22Rv1 (cell line): Measurements from ENCODE around the gene PEX14.

Experiments
- H3K27ac ChIP-seq: fragments of 450-650 bp; 2 replicates; pipeline ENCODE4 v1.5.1; 2017
- CTCF ChIP-seq: fragments of 450-650 bp; IDR thresholded peaks from 2 replicates; pipeline ENCODE4 v1.5.1; 2017; ENCODE audit warnings: mild to moderate bottlenecking
- ZFX ChIP-seq: fragments of 450-650 bp; IDR thresholded peaks from 2 replicates; pipeline ENCODE4 v1.6.1; 2017; ENCODE audit warnings: antibody characterized with exemption, borderline replicate concordance

PEX14 gene

GRCh38 chr1:10511494-10511885 lies 36.7 kb downstream of the PEX14 start:
- H3K27ac ChIP-seq = peak overlapping the region; percentile 44
- TF ChIP-seq CTCF (no peak), ZFX (no peak)

GRCh38 chr1:10513199-10513598 lies 38.4 kb downstream of the PEX14 start:
- no peak overlapping the region for H3K27ac ChIP-seq
- no peak for TF ChIP-seq CTCF
- no peak for TF ChIP-seq ZFX

DNA sequence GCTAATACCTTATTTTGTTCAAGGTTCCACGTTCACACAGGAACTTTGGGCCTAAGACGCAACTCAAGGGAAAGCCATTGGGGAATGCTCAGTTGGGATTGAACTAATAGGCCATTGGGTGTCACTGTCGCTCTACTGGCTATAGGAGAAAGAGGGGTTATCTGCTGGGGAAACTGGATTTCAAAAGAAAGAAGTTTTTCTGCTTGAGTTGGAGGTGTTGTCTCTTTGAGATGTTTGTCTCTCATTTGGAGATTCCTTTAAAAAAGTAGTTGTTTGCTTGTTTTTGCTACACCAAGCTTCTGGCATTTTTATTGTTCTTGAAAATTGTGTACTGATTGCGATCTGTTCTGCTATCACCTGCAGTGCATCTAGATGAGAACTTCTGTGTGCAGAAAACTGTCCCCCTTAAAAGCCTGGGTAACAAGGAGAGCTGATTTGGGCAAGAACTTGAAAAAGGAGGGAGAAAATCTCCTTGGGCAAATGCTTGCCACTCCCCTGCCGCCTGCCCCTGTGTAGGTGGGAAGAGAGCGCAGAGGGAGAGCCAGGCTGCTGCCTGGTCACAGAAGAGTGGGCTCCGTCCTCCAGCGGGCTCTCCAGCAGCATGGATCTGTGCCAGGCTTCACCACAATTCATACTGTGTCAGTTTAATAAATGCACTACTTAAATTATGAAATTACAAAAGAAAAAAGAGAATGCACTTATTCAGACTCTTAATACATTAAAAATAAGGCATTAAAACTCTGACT lies 39.9 kb downstream of the PEX14 start:
- peak overlapping the region; percentile 69 for H3K27ac ChIP-seq
- TF ChIP-seq CTCF (peak; percentile 92), ZFX (no peak)

GRCh38 chr1:10515301-10515975 lies 40.7 kb downstream of the PEX14 start:
- TF ChIP-seq CTCF = no peak
- TF ChIP-seq ZFX = no peak
- peak overlapping the region; percentile 69 for H3K27ac ChIP-seq

- TF ChIP-seq ZFX (no peak), CTCF (no peak)
- peak overlapping the region; percentile 69 for H3K27ac ChIP-seq
These were observed 41.4 kb downstream of the PEX14 start for GRCh38 chr1:10515976-10516750.

GRCh38 chr1:10516925-10517676 lies 42.4 kb downstream of the PEX14 start:
- TF ChIP-seq ZFX = no peak
- TF ChIP-seq CTCF = no peak

More at GRCh38 chr1:10516925-10517676, 42.4 kb downstream of the PEX14 start:
- peak overlapping the region; percentile 69 for H3K27ac ChIP-seq
